HG03442 (cell line): ENCODE measurements around the gene MAP3K15.
A peak's percentile ranks its signal among the peaks of the same experiment; 100 is the strongest.

Source experiments
- ATAC-seq: cut with Tn5 transposase; IDR thresholded peaks from one replicate; pipeline ENCODE4 v1.9.1; 2021; ENCODE audit warnings: mild to moderate bottlenecking, moderate library complexity; ENCODE audit not compliant: unreplicated experiment

MAP3K15 gene, protein sequence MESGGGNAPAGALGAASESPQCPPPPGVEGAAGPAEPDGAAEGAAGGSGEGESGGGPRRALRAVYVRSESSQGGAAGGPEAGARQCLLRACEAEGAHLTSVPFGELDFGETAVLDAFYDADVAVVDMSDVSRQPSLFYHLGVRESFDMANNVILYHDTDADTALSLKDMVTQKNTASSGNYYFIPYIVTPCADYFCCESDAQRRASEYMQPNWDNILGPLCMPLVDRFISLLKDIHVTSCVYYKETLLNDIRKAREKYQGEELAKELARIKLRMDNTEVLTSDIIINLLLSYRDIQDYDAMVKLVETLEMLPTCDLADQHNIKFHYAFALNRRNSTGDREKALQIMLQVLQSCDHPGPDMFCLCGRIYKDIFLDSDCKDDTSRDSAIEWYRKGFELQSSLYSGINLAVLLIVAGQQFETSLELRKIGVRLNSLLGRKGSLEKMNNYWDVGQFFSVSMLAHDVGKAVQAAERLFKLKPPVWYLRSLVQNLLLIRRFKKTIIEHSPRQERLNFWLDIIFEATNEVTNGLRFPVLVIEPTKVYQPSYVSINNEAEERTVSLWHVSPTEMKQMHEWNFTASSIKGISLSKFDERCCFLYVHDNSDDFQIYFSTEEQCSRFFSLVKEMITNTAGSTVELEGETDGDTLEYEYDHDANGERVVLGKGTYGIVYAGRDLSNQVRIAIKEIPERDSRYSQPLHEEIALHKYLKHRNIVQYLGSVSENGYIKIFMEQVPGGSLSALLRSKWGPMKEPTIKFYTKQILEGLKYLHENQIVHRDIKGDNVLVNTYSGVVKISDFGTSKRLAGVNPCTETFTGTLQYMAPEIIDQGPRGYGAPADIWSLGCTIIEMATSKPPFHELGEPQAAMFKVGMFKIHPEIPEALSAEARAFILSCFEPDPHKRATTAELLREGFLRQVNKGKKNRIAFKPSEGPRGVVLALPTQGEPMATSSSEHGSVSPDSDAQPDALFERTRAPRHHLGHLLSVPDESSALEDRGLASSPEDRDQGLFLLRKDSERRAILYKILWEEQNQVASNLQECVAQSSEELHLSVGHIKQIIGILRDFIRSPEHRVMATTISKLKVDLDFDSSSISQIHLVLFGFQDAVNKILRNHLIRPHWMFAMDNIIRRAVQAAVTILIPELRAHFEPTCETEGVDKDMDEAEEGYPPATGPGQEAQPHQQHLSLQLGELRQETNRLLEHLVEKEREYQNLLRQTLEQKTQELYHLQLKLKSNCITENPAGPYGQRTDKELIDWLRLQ (N-terminal part only)

DNA sequence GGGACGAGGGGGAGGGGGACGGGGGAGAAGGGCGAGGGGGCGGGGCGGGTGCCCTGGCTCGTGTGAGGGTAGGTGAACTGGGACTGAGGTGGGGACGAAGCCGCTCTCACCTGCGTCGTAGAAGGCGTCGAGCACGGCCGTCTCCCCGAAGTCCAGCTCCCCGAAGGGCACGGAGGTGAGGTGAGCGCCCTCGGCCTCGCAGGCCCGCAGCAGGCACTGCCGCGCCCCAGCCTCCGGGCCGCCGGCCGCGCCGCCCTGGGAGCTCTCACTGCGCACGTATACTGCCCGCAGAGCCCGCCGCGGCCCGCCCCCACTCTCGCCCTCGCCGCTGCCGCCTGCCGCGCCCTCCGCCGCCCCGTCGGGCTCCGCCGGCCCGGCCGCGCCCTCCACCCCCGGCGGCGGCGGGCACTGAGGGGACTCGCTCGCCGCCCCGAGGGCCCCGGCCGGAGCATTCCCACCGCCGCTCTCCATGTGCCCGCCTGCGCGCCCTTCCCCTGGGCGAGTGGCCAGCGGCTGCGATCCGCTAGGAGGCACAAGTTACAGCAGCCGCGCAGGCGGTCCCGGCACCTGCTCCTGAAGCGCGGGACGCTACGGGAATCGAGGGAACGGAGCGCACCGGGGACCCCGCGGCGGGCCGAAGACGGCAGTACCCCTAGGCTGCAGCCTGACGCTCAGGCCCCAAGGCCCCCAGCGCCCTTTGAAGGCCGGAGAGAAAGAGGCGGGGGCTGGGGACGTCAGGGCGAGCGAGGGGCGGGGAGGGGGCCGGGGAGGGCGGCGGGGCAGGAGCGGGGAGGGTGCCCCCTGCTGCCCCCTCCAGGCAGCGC, at the start of gene MAP3K15:
Gene MAP3K15, minus strand, starts transcription at position 718 of the 824 bp plus-strand sequence. Its CDS starts 247 bp downstream, at position 471.
- peak; percentile 39 for ATAC-seq

DNA sequence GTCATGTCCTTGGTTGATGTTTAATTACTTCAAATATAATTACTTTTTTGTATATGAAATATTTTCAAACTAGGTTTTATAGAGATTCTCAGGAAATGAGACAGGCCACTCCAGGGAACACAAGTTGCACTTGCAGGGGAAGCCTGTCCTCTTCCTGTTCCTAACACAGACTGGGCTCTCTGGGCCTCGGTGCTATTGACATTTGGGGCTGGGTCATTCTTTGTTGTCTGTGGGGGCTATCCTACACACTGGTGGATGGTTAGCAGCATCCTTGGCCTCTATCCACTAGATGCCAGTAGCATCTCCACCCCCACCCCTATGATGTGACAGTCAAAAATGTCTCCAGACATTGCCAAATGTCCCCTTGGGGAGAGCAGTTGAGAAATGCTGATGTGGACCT, 49.3 kb upstream of the MAP3K15 start:
- ATAC-seq = no peak

DNA sequence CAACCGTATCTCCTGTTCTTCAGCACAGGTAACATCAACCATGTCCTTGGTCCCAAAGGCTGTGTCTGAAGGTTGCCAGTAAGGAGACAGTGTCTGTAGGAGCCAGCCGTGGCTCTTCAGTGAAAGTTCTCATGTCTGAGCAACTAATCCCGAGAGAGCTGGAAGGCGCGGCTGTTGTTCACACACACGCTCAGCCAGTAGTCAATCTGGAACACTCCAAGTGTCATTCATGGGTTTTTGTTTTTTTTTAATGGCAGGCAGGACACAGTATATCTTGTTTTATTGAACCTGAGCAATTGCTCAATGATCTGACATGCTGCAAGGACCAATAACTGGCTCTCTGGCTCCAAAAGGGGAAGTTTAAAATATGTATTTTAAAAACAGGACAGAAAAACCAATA, 48.4 kb upstream of the MAP3K15 start:
- peak; percentile 41 for ATAC-seq

DNA sequence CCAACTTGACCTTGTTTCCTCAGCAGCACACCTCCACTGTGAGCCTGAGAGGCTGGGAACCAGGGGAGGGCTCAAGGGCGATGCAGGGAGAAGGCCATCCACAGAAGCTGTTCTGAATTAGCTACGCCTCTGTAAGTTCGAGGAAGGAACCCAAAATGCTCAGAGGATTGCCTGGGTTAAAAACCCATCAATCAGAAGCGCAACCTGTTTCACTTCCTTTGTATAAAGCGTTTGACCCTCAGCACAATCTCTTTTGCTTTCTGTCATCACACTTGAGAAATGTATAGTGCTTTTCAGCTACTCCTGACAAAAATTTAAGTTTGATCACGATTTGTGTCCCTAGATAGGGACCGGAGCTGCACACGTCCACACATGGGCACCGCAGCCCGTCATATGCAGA, 48.0 kb upstream of the MAP3K15 start:
- ATAC-seq = peak; percentile 59

DNA sequence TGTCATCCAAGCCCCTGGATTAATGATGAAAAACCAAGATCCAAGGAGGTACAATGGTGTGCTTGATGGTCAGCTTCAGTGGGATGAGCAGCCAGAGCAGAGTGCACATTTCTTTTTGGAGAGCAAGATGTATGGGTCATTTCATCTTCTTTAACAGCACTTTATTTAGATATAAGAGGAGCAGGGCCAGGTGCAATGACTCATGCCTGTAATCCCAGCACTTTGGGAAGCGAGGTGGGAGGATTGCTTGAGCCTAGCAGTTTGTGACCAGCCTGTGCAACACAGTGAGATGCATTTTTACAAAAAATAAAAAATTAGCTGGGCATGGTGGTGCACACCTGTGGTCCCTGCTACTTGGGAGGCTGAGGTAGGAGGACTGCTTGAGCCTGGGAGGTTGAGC, 45.3 kb upstream of the MAP3K15 start:
- ATAC-seq = no peak

DNA sequence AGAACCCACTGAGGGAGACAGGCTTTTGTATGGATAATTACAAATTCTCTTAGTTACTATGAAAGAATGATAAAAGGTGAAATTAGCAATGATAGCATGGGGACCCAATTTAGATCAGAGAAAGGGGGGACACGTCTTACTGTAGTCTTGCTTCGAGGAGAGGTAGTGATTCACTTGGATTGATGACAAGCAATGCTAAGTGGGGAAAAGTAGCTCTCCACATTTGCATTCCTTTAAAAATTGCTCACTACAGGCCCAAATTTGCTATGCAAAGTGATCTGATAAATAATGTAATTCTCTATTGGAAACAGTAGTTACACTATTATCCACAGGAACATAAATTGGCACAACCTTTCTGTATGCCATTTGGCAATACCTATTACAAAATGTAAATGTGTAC, 42.5 kb upstream of the MAP3K15 start:
- ATAC-seq = no peak

DNA sequence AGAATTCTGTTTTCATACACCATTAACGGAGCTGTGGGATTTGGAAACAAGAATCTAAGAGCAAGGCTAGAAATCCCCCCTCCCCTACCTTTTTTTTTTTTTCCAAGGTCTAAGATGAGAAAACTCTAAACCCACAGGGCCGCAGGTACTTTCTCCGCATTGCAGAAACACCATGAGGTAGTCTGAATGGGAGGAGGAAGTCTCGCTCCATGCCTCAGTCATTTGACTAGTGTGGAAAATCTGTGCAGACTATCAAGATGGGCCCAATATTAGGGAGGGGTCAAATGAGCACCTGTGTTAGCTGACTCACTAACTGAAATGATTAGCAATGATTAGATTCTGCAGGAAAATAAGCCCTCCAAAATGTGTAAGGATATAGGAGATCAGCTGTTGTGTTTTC, 40.9 kb upstream of the MAP3K15 start:
- ATAC-seq = peak; percentile 62

DNA sequence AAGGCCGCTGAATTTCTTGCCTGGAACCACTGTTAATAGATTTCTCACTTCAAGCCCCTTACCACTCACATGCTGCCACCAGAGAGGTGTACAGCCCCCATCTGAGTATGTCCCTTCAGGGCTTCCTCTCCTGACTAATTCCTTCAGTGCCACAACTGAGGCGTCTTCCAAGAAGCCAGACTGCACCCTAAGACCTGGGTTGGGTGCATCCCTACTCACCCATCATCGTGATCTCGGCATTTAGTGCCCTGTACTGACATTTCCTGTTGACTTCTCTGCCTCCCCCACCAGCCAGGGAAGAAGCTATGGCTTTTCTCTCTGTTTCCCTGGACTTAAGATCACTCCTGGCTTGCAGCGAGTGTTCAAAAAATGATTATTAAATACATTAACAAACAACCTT, 40.4 kb upstream of the MAP3K15 start:
- ATAC-seq = no peak

DNA sequence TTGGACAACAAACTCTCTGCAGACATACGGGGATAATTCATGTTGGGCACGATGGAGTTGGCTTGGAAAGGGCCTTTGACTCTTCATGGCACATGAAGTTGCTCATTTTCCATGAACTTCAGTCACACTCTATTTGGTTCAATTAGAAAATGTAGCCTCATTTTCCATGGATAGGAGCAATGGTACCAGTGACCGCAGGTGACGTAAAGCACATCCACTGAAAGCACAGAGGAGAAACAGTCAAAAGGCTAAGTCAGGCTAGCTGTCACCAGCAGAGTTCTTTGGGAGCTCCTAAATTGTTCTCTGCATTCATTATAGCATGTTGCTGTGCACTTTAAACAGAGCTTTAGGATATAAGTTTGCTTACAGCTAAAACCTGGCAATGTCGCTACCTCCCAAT, 39.9 kb upstream of the MAP3K15 start:
- ATAC-seq = no peak

DNA sequence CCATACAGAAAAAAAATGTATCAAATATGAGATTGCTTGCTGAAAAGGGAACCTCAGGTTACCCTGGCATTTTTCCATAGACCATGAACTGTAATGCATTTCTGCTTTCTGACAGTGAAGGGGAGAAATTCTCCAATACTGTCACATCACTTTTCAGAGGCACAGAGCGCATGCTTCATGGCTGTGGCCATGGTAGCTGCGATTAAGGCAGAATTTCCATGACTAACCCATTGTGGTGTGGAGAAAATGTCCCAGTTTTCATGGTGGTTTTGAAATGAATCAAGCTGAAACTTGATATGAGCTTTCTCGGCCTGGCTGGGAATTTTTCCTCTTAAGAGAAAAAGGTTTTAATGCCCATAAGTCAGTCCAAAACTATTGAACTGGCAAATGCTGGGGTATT, 39.5 kb upstream of the MAP3K15 start:
- peak; percentile 55 for ATAC-seq

DNA sequence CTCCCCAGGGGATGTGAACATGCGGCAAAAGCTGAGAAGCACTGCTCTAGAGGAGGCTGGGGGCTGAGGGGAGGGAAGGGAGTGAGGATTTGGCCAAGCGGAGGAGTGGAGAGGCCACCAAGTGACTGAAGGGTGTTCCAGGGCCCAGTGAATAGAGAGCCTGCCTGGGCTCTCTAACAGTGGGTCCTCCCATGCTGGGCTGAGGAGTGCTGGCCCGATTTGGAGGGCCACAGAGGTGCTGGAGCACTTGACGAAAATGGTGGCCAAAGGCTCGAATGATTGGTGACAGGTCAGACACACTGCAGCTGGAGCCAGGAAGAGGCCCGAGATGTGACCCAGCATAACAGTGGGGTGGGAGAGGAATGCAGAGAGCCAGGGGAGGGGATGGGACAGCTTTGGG, 37.5 kb upstream of the MAP3K15 start:
- ATAC-seq = no peak

DNA sequence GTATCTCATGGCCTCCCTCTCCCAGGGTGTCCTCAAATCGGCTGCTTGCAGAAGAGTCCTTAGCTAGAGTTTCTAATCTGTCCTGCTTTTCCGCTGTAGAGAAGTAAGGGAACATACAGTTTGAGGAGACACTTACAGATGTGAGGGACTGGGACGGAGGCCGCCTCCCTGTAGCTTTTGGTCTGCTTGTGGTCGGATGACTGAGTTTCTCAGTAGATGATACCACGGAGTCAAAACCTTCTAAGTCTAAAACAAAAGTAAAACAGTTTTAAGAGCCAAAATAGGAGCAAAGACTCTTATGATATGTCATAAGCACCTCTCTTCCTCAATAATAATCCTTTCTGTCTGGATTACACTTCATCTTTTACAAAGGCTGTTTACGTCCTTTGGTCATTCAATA, 34.5 kb upstream of the MAP3K15 start:
- ATAC-seq = no peak

DNA sequence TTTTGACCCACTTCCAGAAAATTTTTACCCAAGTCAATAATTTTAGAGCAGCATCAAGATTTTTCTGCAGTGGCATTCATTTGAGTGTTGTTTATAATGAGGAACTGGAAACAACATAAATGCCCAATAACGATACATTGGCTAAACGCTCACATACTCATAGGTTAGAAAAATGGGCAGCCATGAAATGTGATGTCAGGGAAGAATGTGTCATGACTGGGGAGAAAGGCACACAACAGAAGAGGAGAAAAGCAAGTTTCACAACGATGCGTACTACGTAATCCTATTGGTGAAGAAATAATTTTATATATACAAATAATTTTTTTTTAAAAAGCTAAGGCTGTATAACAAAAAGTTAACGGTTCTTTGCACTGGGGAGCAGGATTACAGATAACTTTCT, 33.6 kb upstream of the MAP3K15 start:
- ATAC-seq = no peak

DNA sequence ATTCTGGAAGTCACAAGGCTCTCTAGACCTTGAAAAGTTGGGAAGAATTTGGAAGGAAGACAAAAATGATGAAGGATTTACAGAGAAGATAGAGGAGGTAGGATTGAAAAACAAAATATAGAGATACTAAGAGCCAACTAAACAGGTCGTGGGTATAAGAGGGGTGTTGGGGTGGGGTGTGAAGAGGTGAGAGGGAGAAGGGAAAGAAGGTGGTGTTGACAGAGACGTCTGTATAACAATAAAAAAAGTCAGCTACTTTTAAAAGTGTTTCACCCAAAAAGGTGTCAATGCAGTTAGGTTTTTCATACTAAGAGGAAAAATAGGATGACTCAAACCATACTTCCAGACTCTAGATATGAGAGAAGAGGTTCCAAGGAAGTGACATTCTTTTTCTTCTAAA, 33.0 kb upstream of the MAP3K15 start:
- no peak for ATAC-seq

DNA sequence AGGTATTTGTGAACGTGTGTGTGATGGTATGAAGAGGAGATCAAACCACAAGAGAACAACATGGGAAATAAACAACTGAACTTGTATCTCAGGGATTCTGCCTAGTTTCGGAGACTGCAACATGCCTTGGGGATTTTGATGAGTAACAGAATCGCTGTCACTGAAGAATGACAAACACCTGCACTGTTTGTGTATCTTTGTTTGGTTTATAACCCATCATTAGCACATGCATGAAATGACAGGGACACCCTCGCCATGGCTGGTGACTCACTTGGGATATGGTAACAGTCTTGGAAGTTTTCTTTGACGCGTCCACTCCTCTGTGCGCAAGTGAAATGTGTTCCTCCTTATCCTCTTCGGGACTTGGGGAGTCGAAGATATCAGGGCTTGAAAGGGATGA, 30.3 kb upstream of the MAP3K15 start:
- no peak for ATAC-seq

DNA sequence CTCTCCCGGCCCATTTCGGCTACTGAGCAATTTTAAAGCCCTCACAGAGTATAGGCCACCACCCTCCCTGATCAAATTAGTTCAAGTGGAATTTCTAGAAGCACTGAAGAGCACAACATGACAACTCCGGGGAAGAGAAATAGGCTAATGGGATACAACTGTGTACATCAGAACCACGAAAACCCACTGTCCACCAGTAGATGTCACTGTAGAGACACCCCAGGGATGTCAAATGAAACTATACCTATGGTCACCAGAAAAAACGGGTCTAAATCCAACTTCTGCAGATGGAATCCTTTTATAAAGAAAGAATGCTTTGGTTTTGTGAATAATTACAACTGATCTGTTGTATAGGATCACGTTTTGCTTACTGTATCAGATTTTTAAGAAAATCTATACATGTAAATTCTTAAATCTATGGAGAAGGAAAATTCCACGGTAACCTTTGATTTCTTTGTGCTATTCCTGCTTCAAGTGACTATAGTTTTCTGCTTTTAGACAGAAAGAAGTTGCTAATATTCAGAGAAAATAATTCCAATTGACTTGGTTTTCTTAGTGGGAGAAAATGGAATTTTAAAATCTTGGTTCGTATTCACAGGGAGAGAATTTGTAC, 29.5 kb upstream of the MAP3K15 start:
- ATAC-seq = no peak

DNA sequence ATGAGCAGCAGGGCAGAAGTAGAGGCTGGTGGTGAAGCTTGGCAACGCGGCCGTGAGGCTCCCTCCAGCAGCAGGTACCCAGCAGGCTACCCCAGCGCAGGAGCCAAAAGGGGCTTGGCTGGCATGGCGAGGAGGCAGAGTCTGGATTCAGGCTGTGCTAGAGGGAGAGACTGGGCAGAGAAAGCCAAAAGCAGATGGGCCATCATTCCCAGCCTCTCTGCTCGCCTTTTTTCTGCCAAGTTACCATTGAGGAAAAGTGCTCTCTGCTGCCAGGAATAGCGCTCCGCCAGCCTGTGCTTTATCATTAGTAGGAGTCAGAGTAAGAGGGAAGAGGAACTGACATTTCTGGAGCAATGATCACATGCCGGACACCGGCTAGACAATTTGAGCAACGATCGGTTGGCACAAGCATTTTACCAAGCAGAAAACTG, 28.7 kb upstream of the MAP3K15 start:
- no peak for ATAC-seq

DNA sequence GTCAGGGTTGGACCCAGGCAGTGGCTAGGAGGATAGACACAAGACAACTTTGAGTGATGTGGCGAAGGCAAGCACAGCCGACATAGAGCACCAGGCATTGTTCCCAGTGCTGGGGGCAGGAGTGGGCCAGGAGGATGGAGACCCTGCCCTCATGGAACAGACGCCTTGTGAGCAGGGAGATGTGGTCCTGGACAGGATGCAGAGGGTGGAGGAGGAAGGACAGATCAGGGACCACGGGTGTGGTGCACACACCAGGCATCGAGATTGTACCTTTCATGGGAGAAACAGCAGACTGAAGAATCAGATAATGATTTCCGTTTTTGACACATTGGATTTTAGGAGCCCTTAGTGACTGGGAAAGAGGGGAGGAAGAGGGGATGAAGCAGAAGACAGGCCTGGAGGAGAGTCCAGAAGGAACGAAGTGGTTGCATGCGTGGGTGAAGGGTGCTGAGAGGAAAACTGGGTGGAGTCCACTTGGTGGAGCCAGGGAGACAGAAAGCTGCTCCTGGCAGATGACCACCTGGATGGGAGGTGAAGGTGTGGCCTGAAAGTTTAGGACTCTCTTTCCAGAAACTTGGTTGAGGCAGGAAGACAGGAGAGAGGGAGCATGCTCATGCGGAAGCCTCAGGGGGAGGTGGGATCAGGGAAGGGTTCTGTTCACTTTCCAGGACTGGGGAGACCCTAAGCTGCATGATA, 27.9 kb upstream of the MAP3K15 start:
- ATAC-seq = no peak

DNA sequence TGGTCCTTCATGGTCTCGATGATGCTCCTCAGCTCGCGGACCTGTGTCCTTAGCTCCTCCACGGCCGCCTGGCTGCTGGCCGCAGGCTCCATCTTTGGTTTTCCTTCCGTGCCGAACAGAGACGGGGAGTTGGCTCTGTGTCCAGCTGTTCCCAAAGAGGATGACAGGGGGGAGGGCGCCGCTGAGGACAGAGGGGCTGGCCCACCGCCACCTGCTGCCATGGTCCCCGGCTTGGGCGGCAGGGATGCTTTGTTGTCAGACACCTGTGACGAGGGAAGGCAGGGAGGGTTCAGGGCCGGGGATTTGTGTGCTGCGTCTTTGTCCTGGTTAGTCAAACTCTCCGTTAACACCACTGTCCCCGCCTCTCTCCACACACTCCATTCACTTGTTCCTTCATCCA, 26.6 kb upstream of the MAP3K15 start:
- ATAC-seq = no peak
